Left lobe of liver (tissue), 2 donors: ENCODE results near the gene MATN4. TPM values are rescaled to one million over a fixed set of nuclear protein-coding genes. Genes with fewer than 3 reads are reported as not detected.
A peak's percentile ranks its signal among the peaks of the same experiment; 100 is the strongest.

Source experiments
- ATAC-seq: fragments of 200-7000 bp; cut with Tn5 transposase; one replicate; pipeline ENCODE4 v1.9.1; 2020; ENCODE audit warnings: mild to moderate bottlenecking, moderate library complexity
- DNase-seq: peaks from one replicate; pipeline ENCODE4 v3.0.0-alpha.2; 2020; ENCODE audit warnings: low spot score
- total RNA-seq: library from RNA; stranded (reverse); gene quantifications from one replicate; pipeline ENCODE4 v1.2.1, GENCODE V29; 2021
- donor health status: DM: no; HTN: no; CAD: no; lungs with moderate emphysema.
- donor health status: DM: no; HTN: yes; CAD: no.

MATN4 gene
- total RNA-seq, 1 donor from 2014 or later, result not detected

GRCh38 chr20:45257161-45257560, 50.9 kb downstream of the MATN4 start:
- no peak for DNase-seq
- no peak for ATAC-seq

DNA sequence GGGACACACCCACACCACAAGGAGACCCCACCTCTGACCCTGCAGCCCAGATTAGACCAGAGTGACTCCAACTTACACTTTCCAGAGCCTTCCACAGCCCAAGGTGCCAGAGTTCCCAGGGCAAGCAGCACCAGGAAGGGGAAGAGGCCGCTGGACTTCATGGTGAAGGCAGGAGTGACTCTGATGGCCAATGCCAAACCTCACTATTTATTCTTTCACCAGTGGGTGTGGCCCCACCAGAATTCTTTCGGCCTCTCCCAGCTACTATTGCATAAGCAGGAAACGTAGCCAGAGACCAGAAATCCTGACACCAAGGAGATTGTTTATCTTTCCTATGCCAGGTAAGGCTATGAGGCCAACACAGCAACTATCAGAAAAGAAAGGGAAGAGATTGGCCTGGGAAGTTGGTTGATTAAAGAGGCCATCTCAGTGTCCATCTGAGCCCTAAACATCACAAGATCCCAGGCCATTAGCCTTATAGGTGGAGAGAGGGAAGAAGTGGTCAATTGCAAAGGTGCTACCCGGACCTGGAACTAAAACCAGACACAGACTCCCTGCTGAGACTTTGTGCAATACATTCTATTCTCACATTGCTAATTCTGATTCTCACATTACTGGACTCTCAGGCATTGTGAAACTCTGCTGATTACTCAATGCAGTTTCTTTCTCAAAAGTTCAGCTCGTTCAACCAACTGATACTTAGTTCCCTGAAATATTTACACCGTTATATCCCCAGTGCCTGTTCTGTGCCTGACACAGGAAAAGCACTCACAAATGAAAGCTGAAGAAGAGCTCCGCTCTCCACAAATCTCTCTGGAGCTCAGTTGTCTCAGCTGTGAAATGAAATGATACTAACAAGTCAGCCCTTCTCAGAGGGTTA, 53.5 kb downstream of the MATN4 start, which contains the start of gene SLPI:
Gene SLPI, minus strand, starts transcription at position 182 of the 880 bp plus-strand sequence. Its CDS starts 21 bp downstream, at position 161.
- peak; percentile 87 for ATAC-seq
- DNase-seq, result peak; percentile 85

GRCh38 chr20:45253261-45253660, 54.8 kb downstream of the MATN4 start:
- ATAC-seq (peak; percentile 9), DNase-seq (no peak)

- ATAC-seq (no peak), DNase-seq (no peak)
These were observed 56.1 kb downstream of the MATN4 start for GRCh38 chr20:45251884-45252560.

DNA sequence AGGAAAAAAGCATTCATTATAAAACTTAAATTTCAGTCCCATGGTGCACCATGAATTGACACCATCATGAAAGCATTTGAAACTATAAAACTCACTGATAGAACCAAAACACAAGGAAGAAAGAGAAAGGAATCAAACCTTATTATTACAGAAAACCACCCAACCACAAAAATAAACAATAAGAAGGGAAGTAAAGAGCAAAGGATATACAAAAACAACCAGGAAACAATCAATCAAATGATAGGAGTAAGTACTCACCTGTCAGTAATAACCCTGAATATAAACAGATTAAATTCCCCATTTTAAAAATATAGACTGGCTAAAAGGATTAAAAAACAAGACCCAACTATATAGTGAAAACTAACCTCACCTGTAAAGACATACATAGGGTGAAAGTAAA, 59.5 kb downstream of the MATN4 start:
- no peak for DNase-seq
- no peak for ATAC-seq

DNA sequence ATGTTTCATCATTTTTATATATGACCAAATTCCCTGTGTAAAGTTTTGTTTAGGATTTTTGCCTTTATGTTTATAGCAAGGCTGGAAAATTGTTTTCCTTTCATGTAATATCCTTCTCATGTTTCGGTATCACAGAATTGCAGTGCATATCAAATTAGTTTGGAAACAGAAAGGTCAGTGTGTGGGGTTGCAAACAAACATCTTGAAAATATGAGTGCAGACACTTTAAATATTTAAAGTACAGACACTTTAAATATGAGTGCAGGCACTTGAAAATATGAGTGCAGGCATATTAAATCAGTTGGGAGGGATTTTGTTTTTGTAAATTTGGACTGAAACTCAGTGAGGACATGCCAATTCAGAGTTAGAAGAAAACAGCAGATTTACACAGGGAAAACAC, 60.2 kb downstream of the MATN4 start:
- no peak for ATAC-seq
- no peak for DNase-seq

DNA sequence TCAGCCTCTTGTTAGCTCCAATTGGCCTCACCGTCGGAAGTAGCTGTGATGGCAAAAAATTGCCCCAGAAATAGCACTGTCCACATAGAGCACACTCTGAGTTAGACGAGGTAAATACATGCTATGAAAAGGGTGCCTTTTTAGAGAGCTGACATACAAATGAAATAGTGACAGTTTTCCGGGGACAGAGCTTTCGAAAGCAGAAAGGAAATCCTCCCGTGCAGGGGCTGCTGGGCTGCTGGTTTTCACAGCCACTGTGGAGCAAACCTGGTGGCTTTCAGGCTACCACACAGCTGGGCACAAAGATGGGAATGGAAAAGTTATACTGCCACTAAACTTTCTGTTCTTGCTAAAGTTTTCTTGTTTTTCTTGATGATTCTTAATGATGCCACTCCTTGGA, 62.0 kb downstream of the MATN4 start:
- ATAC-seq (no peak), DNase-seq (no peak)

Other genes with a start within 250 kb of the MATN4 start
- gene KCNS1, start 207.2 kb downstream of the MATN4 start, total RNA-seq, result not detected
- not detected for gene WFDC5, start 193.1 kb downstream of the MATN4 start, total RNA-seq
- gene WFDC12, start 183.8 kb downstream of the MATN4 start, total RNA-seq, result not detected
- gene PI3, start 133.4 kb downstream of the MATN4 start, total RNA-seq, result not detected
- not detected for gene SEMG1, start 101.3 kb downstream of the MATN4 start, total RNA-seq
- not detected for gene SEMG2, start 86.9 kb downstream of the MATN4 start, total RNA-seq
- 147 TPM for gene SLPI, start 53.7 kb downstream of the MATN4 start, total RNA-seq
- gene RBPJL, start 1.5 kb downstream of the MATN4 start, total RNA-seq, result 0.23 TPM
- 89.3 TPM for gene SDC4, start 40.1 kb upstream of the MATN4 start, total RNA-seq
- 16.9 TPM for gene SYS1, start 54.9 kb upstream of the MATN4 start, total RNA-seq
- gene TP53TG5, start 70.0 kb upstream of the MATN4 start, total RNA-seq, result not detected
- gene DBNDD2, start 100.0 kb upstream of the MATN4 start, total RNA-seq, result 2.9 TPM
- 36.0 TPM for gene PIGT, start 107.8 kb upstream of the MATN4 start, total RNA-seq
- gene WFDC2, start 161.5 kb upstream of the MATN4 start, total RNA-seq, result 3.7 TPM
- gene SPINT3, start 207.3 kb upstream of the MATN4 start, total RNA-seq, result not detected
- gene WFDC6, start 231.2 kb upstream of the MATN4 start, total RNA-seq, result not detected
- not detected for gene EPPIN, start 239.1 kb upstream of the MATN4 start, total RNA-seq